ENCODE data around the gene BCL2L11. TPM values are rescaled to one million over a fixed set of nuclear protein-coding genes. Genes with fewer than 3 reads are reported as not detected.

BCL2L11 gene
- total RNA-seq, 1 donor from 2014 or later: 13.8 TPM

DNA sequence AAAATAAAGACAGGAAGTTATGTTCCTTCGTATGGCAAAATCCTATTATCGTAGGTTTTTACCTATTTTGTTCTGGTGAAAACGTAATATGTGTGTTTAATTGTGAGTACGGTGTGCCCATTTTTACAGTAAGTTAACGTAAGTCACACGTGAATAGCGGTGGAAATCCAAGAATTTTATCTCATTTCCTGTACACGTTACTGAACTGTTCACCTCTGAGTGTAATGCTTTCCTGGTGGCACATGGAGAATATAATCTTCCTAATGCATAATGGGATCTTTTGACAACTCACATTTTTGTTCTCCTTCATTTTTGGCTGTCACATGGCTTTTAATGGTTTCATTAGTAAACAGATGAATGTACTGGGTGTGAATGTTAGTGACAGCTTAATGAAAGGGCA lies 28.2 kb downstream of the BCL2L11 start:
- DNase-seq (ENCODE audit: low read depth): no peak
- no peak for TF ChIP-seq CTCF (IDR thresholded peaks at IDR 0.05; ENCODE audit: insufficient read depth, low read length, poor library complexity, severe bottlenecking)

GRCh38 chr2:111149882-111150455 lies 29.3 kb downstream of the BCL2L11 start:
- Histone ChIP-seq H3K4me3 (ENCODE audit: low read depth, low read length) (no peak overlapping the region), H3K27me3 (ENCODE audit: control insufficient read depth, insufficient read depth, low read length) (no peaks in the 10 kb centered on the region), H3K36me3 (ENCODE audit: control insufficient read depth, insufficient read depth, low read length) (no peaks in the 10 kb centered on the region)
- DNase-seq (ENCODE audit: low read depth): no peak
- no peak for TF ChIP-seq CTCF (IDR thresholded peaks at IDR 0.05; ENCODE audit: insufficient read depth, low read length, poor library complexity, severe bottlenecking)

More for the DNA sequence above, 28.2 kb downstream of the BCL2L11 start:
- Histone ChIP-seq H3K27me3 (ENCODE audit: control insufficient read depth, insufficient read depth, low read length) (no peaks in the 10 kb centered on the region), H3K4me3 (ENCODE audit: low read depth, low read length) (no peak overlapping the region), H3K36me3 (ENCODE audit: control insufficient read depth, insufficient read depth, low read length) (no peaks in the 10 kb centered on the region)

- Histone ChIP-seq H3K4me3 (ENCODE audit: low read depth, low read length) (no peak overlapping the region), H3K36me3 (ENCODE audit: control insufficient read depth, insufficient read depth, low read length) (no peaks in the 10 kb centered on the region), H3K27me3 (ENCODE audit: control insufficient read depth, insufficient read depth, low read length) (no peaks in the 10 kb centered on the region)
- DNase-seq (ENCODE audit: low read depth): no peak
- TF ChIP-seq CTCF (IDR thresholded peaks at IDR 0.05; ENCODE audit: insufficient read depth, low read length, poor library complexity, severe bottlenecking): no peak
Measured at GRCh38 chr2:111154758-111155157, 34.0 kb downstream of the BCL2L11 start.

DNA sequence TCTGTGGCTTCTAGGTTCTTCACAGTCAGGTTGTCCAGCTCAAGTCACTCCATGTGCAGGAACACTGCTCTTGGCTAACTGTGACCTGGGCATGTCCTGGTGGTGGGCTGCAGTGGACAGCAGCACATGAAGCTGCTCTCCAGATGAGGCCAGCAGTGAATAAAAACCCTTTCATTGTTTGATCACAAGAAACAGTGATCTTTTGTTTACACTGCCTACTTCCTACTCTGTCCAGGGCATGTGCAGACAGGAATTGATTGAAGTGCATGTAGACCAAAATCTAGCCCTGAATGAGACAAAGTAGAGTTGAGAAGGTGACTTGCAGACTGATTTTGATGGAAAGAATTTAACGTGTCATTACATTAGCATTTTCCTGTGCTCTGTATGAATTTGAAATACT lies 34.9 kb downstream of the BCL2L11 start:
- Histone ChIP-seq H3K4me3 (ENCODE audit: low read depth, low read length) (no peak overlapping the region), H3K36me3 (ENCODE audit: control insufficient read depth, insufficient read depth, low read length) (no peaks in the 10 kb centered on the region), H3K27me3 (ENCODE audit: control insufficient read depth, insufficient read depth, low read length) (no peaks in the 10 kb centered on the region)
- no peak for DNase-seq (ENCODE audit: low read depth)
- no peak for TF ChIP-seq CTCF (IDR thresholded peaks at IDR 0.05; ENCODE audit: insufficient read depth, low read length, poor library complexity, severe bottlenecking)

DNA sequence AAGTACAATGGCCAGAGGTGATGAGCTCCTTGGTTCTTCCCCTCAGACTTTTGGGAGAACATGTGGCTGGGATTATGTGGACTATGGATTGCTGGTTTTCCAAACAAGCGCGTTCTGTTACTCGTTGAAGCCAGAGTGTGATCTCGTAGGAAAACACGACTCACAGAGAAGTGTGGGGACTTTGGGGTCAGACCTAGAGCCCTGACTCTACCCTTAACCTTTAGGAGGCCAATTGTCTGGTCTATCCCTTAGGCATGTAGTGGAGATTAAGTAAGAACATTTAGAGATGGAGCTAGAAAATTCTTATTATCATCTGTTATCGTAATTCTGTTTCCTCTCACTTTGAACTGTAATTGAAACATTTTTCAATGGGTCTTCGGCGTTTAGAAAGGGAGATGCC lies 35.8 kb downstream of the BCL2L11 start:
- DNase-seq (ENCODE audit: low read depth): no peak
- H3K4me3 ChIP-seq (ENCODE audit: low read depth, low read length): no peak overlapping the region
- H3K27me3 ChIP-seq (ENCODE audit: control insufficient read depth, insufficient read depth, low read length): no peaks in the 10 kb centered on the region
- no peak for TF ChIP-seq CTCF (IDR thresholded peaks at IDR 0.05; ENCODE audit: insufficient read depth, low read length, poor library complexity, severe bottlenecking)
- no peaks in the 10 kb centered on the region for H3K36me3 ChIP-seq (ENCODE audit: control insufficient read depth, insufficient read depth, low read length)

- no peak for DNase-seq (ENCODE audit: low read depth)
- no peaks in the 10 kb centered on the region for H3K27me3 ChIP-seq (ENCODE audit: control insufficient read depth, insufficient read depth, low read length)
- no peak for TF ChIP-seq CTCF (IDR thresholded peaks at IDR 0.05; ENCODE audit: insufficient read depth, low read length, poor library complexity, severe bottlenecking)
- no peak overlapping the region for H3K4me3 ChIP-seq (ENCODE audit: low read depth, low read length)
- no peaks in the 10 kb centered on the region for H3K36me3 ChIP-seq (ENCODE audit: control insufficient read depth, insufficient read depth, low read length)
Measured at GRCh38 chr2:111157071-111157661, 36.5 kb downstream of the BCL2L11 start.

All from kidney epithelial cell (primary cell).